Upper lobe of right lung (tissue), 1 donor: ENCODE measurements around the gene ARRB1. TPM values are rescaled to one million over a fixed set of nuclear protein-coding genes. Genes with fewer than 3 reads are reported as not detected.
"Not testable (repeated sequence)": the region's sequence is repeated elsewhere in the genome, so short reads cannot be mapped to it uniquely, and the experiment has no call there.

ENCODE experiments used
- ATAC-seq: fragments of 200-7000 bp; cut with Tn5 transposase; one replicate; pipeline ENCODE4 v1.9.1; 2020; ENCODE audit warnings: mild to moderate bottlenecking, moderate library complexity
- DNase-seq: peaks from one replicate; pipeline ENCODE4 v3.0.0-alpha.2; 2020
- H3K27ac ChIP-seq: fragments of 200-600 bp; one replicate; pipeline ENCODE4 v1.8.0; 2022
- H3K27me3 ChIP-seq: fragments of 200-600 bp; one replicate; pipeline ENCODE4 v1.8.0; 2022; ENCODE audit warnings: mild to moderate bottlenecking
- H3K36me3 ChIP-seq: fragments of 200-600 bp; one replicate; pipeline ENCODE4 v1.8.0; 2022
- H3K4me1 ChIP-seq: fragments of 200-600 bp; one replicate; pipeline ENCODE4 v1.8.0; 2022
- H3K4me3 ChIP-seq: fragments of 200-600 bp; one replicate; pipeline ENCODE4 v1.8.0; 2022; ENCODE audit warnings: mild to moderate bottlenecking
- H3K9me3 ChIP-seq: fragments of 200-600 bp; one replicate; pipeline ENCODE4 v1.8.0; 2022
- CTCF ChIP-seq: fragments of 200-600 bp; IDR thresholded peaks from one replicate; pipeline ENCODE4 v1.8.0; 2022; ENCODE audit warnings: antibody characterized with exemption
- intact Hi-C: fragments of 100-400 bp; cut with DNase I; formaldehyde crosslinking; loops from one replicate; pipeline ENCODE4 v1.11.0; 2022
- total RNA-seq: library from RNA; stranded (reverse); fragmentation: NEBNext Ultra II Directional; extraction: Animal tissue kit (Norgen Biotek cat#: 25700); gene quantifications from one replicate; pipeline ENCODE4 v1.2.1, GENCODE V29; 2021
- donor health status: DM: no; HTN: yes; CAD: no; lungs with severe emphysema.

ARRB1 gene
- total RNA-seq, 1 donor from 2014 or later, result 188 TPM

- no peaks in the 10 kb centered on the region for H3K27me3 ChIP-seq
- peaks cover 21% of the 10 kb centered on the region for H3K4me1 ChIP-seq
- intact Hi-C loops, result no loop called here
- no peaks in the 10 kb centered on the region for H3K9me3 ChIP-seq
- ATAC-seq (peak; percentile 31), DNase-seq (no peak)
- H3K36me3 ChIP-seq, result no peaks in the 10 kb centered on the region
- H3K4me3 ChIP-seq, result no peak overlapping the region
- TF ChIP-seq CTCF, result no peak
- no peak overlapping the region for H3K27ac ChIP-seq
Measured at GRCh38 chr11:75375626-75376025, 24.2 kb upstream of the ARRB1 start.

GRCh38 chr11:75374646-75375045 lies 23.2 kb upstream of the ARRB1 start:
- H3K27ac ChIP-seq, result no peak overlapping the region
- H3K27me3 ChIP-seq, result no peaks in the 10 kb centered on the region
- H3K9me3 ChIP-seq, result no peaks in the 10 kb centered on the region
- peaks cover 16% of the 10 kb centered on the region for H3K4me1 ChIP-seq
- TF ChIP-seq CTCF, result no peak
- H3K36me3 ChIP-seq, result no peaks in the 10 kb centered on the region
- intact Hi-C loops, result no loop called here
- DNase-seq, result no peak
- ATAC-seq, result no peak
- H3K4me3 ChIP-seq, result no peak overlapping the region

- H3K4me3 ChIP-seq, result no peak overlapping the region
- intact Hi-C loops, result no loop called here
- ATAC-seq (no peak), DNase-seq (no peak)
- no peaks in the 10 kb centered on the region for H3K27me3 ChIP-seq
- no peak overlapping the region for H3K27ac ChIP-seq
- H3K9me3 ChIP-seq, result no peaks in the 10 kb centered on the region
- TF ChIP-seq CTCF, result no peak
- H3K36me3 ChIP-seq, result no peaks in the 10 kb centered on the region
- peaks cover 18% of the 10 kb centered on the region for H3K4me1 ChIP-seq
Measured at GRCh38 chr11:75373201-75373600, 21.7 kb upstream of the ARRB1 start.

GRCh38 chr11:75371949-75372876 lies 20.8 kb upstream of the ARRB1 start:
- ATAC-seq (peak; percentile 80), DNase-seq (no peak)
- H3K36me3 ChIP-seq, result no peaks in the 10 kb centered on the region
- H3K27me3 ChIP-seq, result no peaks in the 10 kb centered on the region
- TF ChIP-seq CTCF, result no peak
- intact Hi-C loops, result no loop called here
- peak overlapping the region; percentile 74 for H3K27ac ChIP-seq
- peaks cover 18% of the 10 kb centered on the region for H3K4me1 ChIP-seq
- no peaks in the 10 kb centered on the region for H3K9me3 ChIP-seq
- no peak overlapping the region for H3K4me3 ChIP-seq

GRCh38 chr11:75369560-75370255 lies 18.2 kb upstream of the ARRB1 start:
- Histone ChIP-seq H3K36me3 (no peaks in the 10 kb centered on the region), H3K9me3 (no peaks in the 10 kb centered on the region), H3K4me3 (no peak overlapping the region), H3K27ac (no peak overlapping the region), H3K27me3 (no peaks in the 10 kb centered on the region), H3K4me1 (peaks cover 29% of the 10 kb centered on the region)
- ATAC-seq, result peak; percentile 88
- TF ChIP-seq CTCF, result no peak
- intact Hi-C loops, result no loop called here
- DNase-seq, result no peak

- Histone ChIP-seq H3K27ac (peak overlapping the region; percentile 56), H3K4me1 (peaks cover 19% of the 10 kb centered on the region)
- H3K36me3 ChIP-seq, DNase-seq, H3K27me3 ChIP-seq, H3K9me3 ChIP-seq, H3K4me3 ChIP-seq, intact Hi-C loops: not testable (repeated sequence)
- peak; percentile 57 for ATAC-seq
Measured at GRCh38 chr11:75366826-75367225, 15.4 kb upstream of the ARRB1 start.
